K562 (cell line): ENCODE data around the gene FKBP2. TPM values are rescaled to one million over a fixed set of nuclear protein-coding genes. Genes with fewer than 3 reads are reported as not detected.

Experiments
- DACH1 ChIP-seq: fragments of 450-650 bp; IDR thresholded peaks from 2 replicates; pipeline ENCODE4 v1.6.1; 2018; ENCODE audit not compliant: partially characterized antibody
- DIDO1 ChIP-seq: fragments of 450-650 bp; IDR thresholded peaks from 2 replicates; pipeline ENCODE4 v1.6.1; 2016; ENCODE audit warnings: low read depth, missing biosample characterization, missing genetic modification characterization
- FOXP1 ChIP-seq: sonication (generic); formaldehyde crosslinking; IDR thresholded peaks from 2 replicates; pipeline ENCODE4 v1.8.0; 2022; ENCODE audit warnings: mild to moderate bottlenecking, missing genetic modification reagents
- GABPB1 ChIP-seq: sonication (generic); formaldehyde crosslinking; IDR thresholded peaks from 2 replicates; pipeline ENCODE4 v1.8.0; 2022; ENCODE audit warnings: mild to moderate bottlenecking, missing genetic modification reagents
- MBD2 ChIP-seq: sonication (generic); IDR thresholded peaks from 2 replicates; pipeline ENCODE4 v1.6.1; 2016; ENCODE audit warnings: low read depth, borderline replicate concordance
- NRF1 ChIP-seq, 2 experiments: fragments of 450-650 bp; IDR thresholded peaks in 1 of 2; conservative IDR thresholded peaks in 1 of 2; 2 replicates each; pipeline ENCODE4 v1.6.1; 2014; ENCODE audit warnings: mild to moderate bottlenecking in 2 of 2
- NUFIP1 ChIP-seq: fragments of 450-650 bp; IDR thresholded peaks from 2 replicates; pipeline ENCODE4 v1.6.1; 2018; ENCODE audit not compliant: partially characterized antibody
- POLR3A ChIP-seq: IDR thresholded peaks from 2 replicates; pipeline ENCODE4 v1.6.1; 2011; ENCODE audit warnings: borderline replicate concordance, mild to moderate bottlenecking, moderate library complexity; ENCODE audit not compliant: insufficient read length, insufficient read depth; ENCODE audit errors: extremely low read depth
- RAD21 ChIP-seq, 2 experiments: fragments of 250-450 bp in 1 of 2; fragments of 450-650 bp in 1 of 2; sonication (Bioruptor Pico) in 1 of 2; formaldehyde crosslinking in 1 of 2; IDR thresholded peaks in 1 of 2; conservative IDR thresholded peaks in 1 of 2; 2 replicates each; pipeline versions ENCODE4 v1.4.0 to v1.8.0; 2020 to 2022; ENCODE audit warnings: mild to moderate bottlenecking in 2 of 2, moderate library complexity in 1 of 2
- RBBP5 ChIP-seq: fragments of 200-600 bp; sonication (generic); IDR thresholded peaks from 2 replicates; pipeline ENCODE4 v1.6.1; 2012; ENCODE audit warnings: borderline replicate concordance, mild to moderate bottlenecking, low read length, control low read depth, inconsistent platforms; ENCODE audit not compliant: insufficient read depth, poor library complexity, severe bottlenecking
- REST ChIP-seq, 2 experiments: fragments of 450-650 bp; formaldehyde crosslinking in 1 of 2; IDR thresholded peaks; 2 replicates each; pipeline versions ENCODE4 v1.4.0 to v1.6.1; 2014 to 2020; ENCODE audit warnings: mild to moderate bottlenecking in 2 of 2, borderline replicate concordance in 1 of 2, low read depth in 1 of 2
- SOX6 ChIP-seq: fragments of 450-650 bp; IDR thresholded peaks from 2 replicates; pipeline ENCODE4 v1.6.1; 2014; ENCODE audit warnings: mild to moderate bottlenecking
- ZNF165 ChIP-seq: fragments of 250-450 bp; sonication (Bioruptor Pico); IDR thresholded peaks from 2 replicates; pipeline ENCODE4 v1.4.0; 2020; ENCODE audit warnings: borderline replicate concordance
- ZNF175 ChIP-seq: fragments of 200-800 bp; sonication (Bioruptor generic); IDR thresholded peaks from 2 replicates; pipeline ENCODE4 v1.6.1; 2016; ENCODE audit warnings: low read depth, mild to moderate bottlenecking, missing genetic modification characterization, missing compliant biosample characterization
- ZNF24 ChIP-seq: fragments of 450-650 bp; IDR thresholded peaks from 2 replicates; pipeline ENCODE4 v1.6.1; 2016
- ZNF76 ChIP-seq: fragments of 250-450 bp; sonication (Bioruptor Pico); IDR thresholded peaks from 2 replicates; pipeline ENCODE4 v1.4.0; 2020; ENCODE audit warnings: mild to moderate bottlenecking, moderate library complexity, borderline replicate concordance
- polyA plus RNA-seq, 8 experiments: library from polyadenylated mRNA; depleted of rRNA in 4 of 8; stranded (reverse) in 5 of 8; unstranded in 3 of 8; fragments of >200 nt; fragmentation: Nextera tagmentation in 2 of 8; fragmentation: Illumina TruSeq in 1 of 8; extraction: Ambion mirVana in 2 of 8; extraction: Trizol in 1 of 8; gene quantifications; 2 replicates each; pipeline versions ENCODE4 v1.2.1 to v1.2.3, GENCODE V29; 2011 to 2014; ENCODE audit warnings: inconsistent platforms in 1 of 8, missing spikeins in 1 of 8
- total RNA-seq, 7 experiments: library from RNA; depleted of rRNA in 6 of 7; stranded (reverse); fragments of >200 nt in 6 of 7; fragmentation: Illumina TruSeq in 2 of 7; extraction: Trizol in 2 of 7; gene quantifications; 2 replicates each; pipeline versions ENCODE4 v1.2.1 to v1.2.3, GENCODE V29; 2011 to 2021; ENCODE audit warnings: low replicate concordance in 1 of 7
- TF ChIP-seq, protein P1 (sequence below): fragments of 200-800 bp; sonication (Bioruptor generic); IDR thresholded peaks from 2 replicates; pipeline ENCODE4 v1.6.1; 2017; ENCODE audit warnings: missing genetic modification characterization, missing compliant biosample characterization
- TF ChIP-seq, protein P2 (sequence below): sonication (generic); formaldehyde crosslinking; IDR thresholded peaks from 2 replicates; pipeline ENCODE4 v1.8.0; 2022; ENCODE audit warnings: missing genetic modification reagents, mild to moderate bottlenecking, moderate library complexity, borderline replicate concordance

The FKBP2 gene
- total and polyA plus RNA-seq, 9 of the 15 experiments (the other 6 are each of a cell fraction or from before 2014, with no cell fraction given): 3.5 to 151 (median 58.1) TPM

DNA sequence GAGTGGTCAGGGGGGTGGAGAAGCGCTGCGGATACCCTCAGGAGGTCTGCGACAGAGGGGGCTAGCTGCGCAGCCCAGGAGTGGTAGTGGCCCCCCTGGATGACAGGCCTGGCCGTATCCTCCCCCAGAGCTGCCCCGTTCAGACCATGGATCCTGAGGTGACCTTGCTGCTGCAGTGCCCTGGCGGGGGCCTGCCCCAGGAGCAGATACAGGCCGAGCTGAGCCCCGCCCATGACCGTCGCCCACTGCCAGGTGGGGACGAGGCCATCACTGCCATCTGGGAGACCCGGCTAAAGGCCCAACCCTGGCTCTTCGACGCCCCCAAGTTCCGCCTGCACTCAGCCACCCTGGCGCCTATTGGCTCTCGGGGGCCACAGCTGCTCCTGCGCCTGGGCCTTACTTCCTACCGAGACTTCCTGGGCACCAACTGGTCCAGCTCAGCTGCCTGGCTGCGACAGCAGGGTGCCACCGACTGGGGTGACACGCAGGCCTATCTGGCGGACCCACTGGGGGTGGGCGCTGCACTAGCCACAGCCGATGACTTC, 14.3 kb upstream of the FKBP2 start (continued):
- TF ChIP-seq, protein P1, sequence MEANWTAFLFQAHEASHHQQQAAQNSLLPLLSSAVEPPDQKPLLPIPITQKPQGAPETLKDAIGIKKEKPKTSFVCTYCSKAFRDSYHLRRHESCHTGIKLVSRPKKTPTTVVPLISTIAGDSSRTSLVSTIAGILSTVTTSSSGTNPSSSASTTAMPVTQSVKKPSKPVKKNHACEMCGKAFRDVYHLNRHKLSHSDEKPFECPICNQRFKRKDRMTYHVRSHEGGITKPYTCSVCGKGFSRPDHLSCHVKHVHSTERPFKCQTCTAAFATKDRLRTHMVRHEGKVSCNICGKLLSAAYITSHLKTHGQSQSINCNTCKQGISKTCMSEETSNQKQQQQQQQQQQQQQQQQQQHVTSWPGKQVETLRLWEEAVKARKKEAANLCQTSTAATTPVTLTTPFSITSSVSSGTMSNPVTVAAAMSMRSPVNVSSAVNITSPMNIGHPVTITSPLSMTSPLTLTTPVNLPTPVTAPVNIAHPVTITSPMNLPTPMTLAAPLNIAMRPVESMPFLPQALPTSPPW (CRISPR knock-in tag): 0 out of 2 replicates have a peak, but pooled peaks have one; percentile 4
- TF ChIP-seq POLR3A (no peak), ZNF175 (CRISPR knock-in tag) (no peak), MBD2 (no peak), NUFIP1 (no peak), ZNF24 (no peak), SOX6 (no peak), NRF1 (conservative IDR thresholded peaks at IDR 0.05 in 1 of 2, IDR thresholded peaks at IDR 0.05 in 1 of 2) (peak; percentile 57 to 58; a peak in 3 of 4 replicates), FOXP1 (CRISPR knock-in tag) (peak; percentile 88; the same call in 1 of the 2 replicates), DACH1 (no peak), ZNF76 (CRISPR knock-in tag) (no peak), RBBP5 (no peak), RAD21 (CRISPR knock-in tag; conservative IDR thresholded peaks at IDR 0.05 in 1 of 2, IDR thresholded peaks at IDR 0.05 in 1 of 2) (no peak), ZNF165 (CRISPR knock-in tag) (no peak), DIDO1 (tag) (no peak), GABPB1 (CRISPR knock-in tag) (no peak), REST (IDR thresholded peaks at IDR 0.05; ENCODE audit: borderline replicate concordance) (no peak), REST (CRISPR knock-in tag; IDR thresholded peaks at IDR 0.05; ENCODE audit: low read depth) (no peak)
- TF ChIP-seq, protein P2, sequence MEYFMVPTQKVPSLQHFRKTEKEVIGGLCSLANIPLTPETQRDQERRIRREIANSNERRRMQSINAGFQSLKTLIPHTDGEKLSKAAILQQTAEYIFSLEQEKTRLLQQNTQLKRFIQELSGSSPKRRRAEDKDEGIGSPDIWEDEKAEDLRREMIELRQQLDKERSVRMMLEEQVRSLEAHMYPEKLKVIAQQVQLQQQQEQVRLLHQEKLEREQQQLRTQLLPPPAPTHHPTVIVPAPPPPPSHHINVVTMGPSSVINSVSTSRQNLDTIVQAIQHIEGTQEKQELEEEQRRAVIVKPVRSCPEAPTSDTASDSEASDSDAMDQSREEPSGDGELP (CRISPR knock-in tag): peak; percentile 82
